GM21737 (cell line): ENCODE measurements around the gene PYGL.
A peak's percentile ranks its signal among the peaks of the same experiment; 100 is the strongest.

Experiments
- ATAC-seq: cut with Tn5 transposase; IDR thresholded peaks from one replicate; pipeline ENCODE4 v1.9.1; 2021; ENCODE audit warnings: mild to moderate bottlenecking, moderate library complexity; ENCODE audit not compliant: unreplicated experiment

PYGL gene

GRCh38 chr14:50882932-50883826 lies 61.1 kb downstream of the PYGL start:
- ATAC-seq: no peak

- ATAC-seq: peak; percentile 85
Measured at GRCh38 chr14:50875359-50876070, 68.8 kb downstream of the PYGL start.

- ATAC-seq: no peak
Measured at GRCh38 chr14:50874757-50875156, 69.5 kb downstream of the PYGL start.

- ATAC-seq: no peak
Measured at GRCh38 chr14:50871914-50872732, 72.2 kb downstream of the PYGL start, which contains the start of gene ABHD12B. TSS of gene ABHD12B (plus strand) at chr14:50872053. CDS start at chr14:50872175, 122 bp downstream.

- no peak for ATAC-seq
Measured at GRCh38 chr14:50871228-50871627, 73.1 kb downstream of the PYGL start.

- no peak for ATAC-seq
Measured at GRCh38 chr14:50865391-50866076, 78.7 kb downstream of the PYGL start.

GRCh38 chr14:50864946-50865345 lies 79.3 kb downstream of the PYGL start:
- ATAC-seq: no peak

GRCh38 chr14:50864237-50864636 lies 80.0 kb downstream of the PYGL start:
- ATAC-seq: no peak

- no peak for ATAC-seq
Measured at GRCh38 chr14:50862036-50862570, 82.2 kb downstream of the PYGL start.

GRCh38 chr14:50860478-50861086 lies 83.7 kb downstream of the PYGL start:
- ATAC-seq: peak; percentile 56

- no peak for ATAC-seq
Measured at GRCh38 chr14:50859296-50859624, 85.0 kb downstream of the PYGL start.

- no peak for ATAC-seq
Measured at GRCh38 chr14:50856660-50857059, 87.6 kb downstream of the PYGL start.

- no peak for ATAC-seq
Measured at GRCh38 chr14:50855558-50855957, 88.7 kb downstream of the PYGL start.
